B cell (primary cell): Measurements from ENCODE around the gene RBM42.

Experiments used
- EZH2 ChIP-seq: IDR thresholded peaks from 2 replicates; pipeline ENCODE4 v1.6.1; 2012; ENCODE audit warnings: borderline replicate concordance, low read depth, mild to moderate bottlenecking, moderate library complexity, low read length; ENCODE audit not compliant: insufficient read depth, poor library complexity, severe bottlenecking
- TF ChIP-seq, protein P1 (sequence below): fragments of 200-600 bp; IDR thresholded peaks from one replicate; pipeline ENCODE4 v1.8.0; 2022; ENCODE audit warnings: antibody characterized with exemption, mild to moderate bottlenecking

DNA sequence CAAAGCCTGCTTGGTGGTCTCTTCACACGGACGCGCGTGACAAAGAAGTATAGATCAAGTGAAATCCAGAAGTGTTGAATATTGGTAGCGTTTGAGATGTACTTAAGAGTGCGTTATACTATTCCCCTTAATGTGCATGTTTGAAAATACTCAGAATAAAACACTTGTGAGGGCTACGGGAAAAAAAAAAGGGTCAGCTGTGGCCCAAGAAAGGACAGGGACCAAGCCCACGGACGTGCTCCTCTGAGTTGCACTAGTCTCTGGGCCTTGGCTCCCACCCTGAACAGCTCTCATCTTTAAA is 622 bp upstream of the RBM42 start:
- TF ChIP-seq, protein P1, sequence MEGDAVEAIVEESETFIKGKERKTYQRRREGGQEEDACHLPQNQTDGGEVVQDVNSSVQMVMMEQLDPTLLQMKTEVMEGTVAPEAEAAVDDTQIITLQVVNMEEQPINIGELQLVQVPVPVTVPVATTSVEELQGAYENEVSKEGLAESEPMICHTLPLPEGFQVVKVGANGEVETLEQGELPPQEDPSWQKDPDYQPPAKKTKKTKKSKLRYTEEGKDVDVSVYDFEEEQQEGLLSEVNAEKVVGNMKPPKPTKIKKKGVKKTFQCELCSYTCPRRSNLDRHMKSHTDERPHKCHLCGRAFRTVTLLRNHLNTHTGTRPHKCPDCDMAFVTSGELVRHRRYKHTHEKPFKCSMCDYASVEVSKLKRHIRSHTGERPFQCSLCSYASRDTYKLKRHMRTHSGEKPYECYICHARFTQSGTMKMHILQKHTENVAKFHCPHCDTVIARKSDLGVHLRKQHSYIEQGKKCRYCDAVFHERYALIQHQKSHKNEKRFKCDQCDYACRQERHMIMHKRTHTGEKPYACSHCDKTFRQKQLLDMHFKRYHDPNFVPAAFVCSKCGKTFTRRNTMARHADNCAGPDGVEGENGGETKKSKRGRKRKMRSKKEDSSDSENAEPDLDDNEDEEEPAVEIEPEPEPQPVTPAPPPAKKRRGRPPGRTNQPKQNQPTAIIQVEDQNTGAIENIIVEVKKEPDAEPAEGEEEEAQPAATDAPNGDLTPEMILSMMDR, result no peak
- no peak for TF ChIP-seq EZH2
